Vagina (tissue), 2 donors: Measurements from ENCODE around the gene SLC37A2.
"Not testable (repeated sequence)": the region's sequence is repeated elsewhere in the genome, so short reads cannot be mapped to it uniquely, and the experiment has no call there.

Experiments used
- POLR2A ChIP-seq, 2 donors: fragments of 450-650 bp; IDR thresholded peaks; one replicate each; pipeline ENCODE4 v1.6.1; 2017; ENCODE audit warnings: antibody characterized with exemption in 2 of 2, mild to moderate bottlenecking in 2 of 2, moderate library complexity in 2 of 2
- TF ChIP-seq, protein P1 (sequence below), 3 experiments: fragments of 450-650 bp in 2 of 3; fragments of 200-600 bp in 1 of 3; sonication (generic) in 1 of 3; IDR thresholded peaks; one replicate each; pipeline ENCODE4 v1.5.1; 2017 to 2019; ENCODE audit warnings: antibody characterized with exemption in 3 of 3, mild to moderate bottlenecking in 2 of 3, moderate library complexity in 2 of 3

DNA sequence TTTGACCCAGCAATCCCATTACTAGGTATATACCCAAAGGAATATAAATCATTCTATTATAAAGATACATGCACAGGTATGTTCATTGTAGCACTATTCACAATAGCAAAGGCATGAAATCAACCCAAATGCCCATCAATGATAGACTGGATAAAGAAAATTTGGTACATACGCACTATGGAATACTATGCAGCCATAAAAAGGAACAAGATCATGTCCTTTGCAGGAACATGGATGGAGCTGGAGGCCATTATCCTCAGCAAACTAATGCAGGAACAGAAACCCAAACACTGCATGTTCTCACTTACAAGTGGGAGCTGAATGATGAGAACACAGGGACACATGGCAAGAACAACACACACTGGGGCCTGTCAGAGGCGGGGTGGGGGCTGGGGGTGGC is 7.0 kb upstream of the SLC37A2 start:
- TF ChIP-seq, protein P1, sequence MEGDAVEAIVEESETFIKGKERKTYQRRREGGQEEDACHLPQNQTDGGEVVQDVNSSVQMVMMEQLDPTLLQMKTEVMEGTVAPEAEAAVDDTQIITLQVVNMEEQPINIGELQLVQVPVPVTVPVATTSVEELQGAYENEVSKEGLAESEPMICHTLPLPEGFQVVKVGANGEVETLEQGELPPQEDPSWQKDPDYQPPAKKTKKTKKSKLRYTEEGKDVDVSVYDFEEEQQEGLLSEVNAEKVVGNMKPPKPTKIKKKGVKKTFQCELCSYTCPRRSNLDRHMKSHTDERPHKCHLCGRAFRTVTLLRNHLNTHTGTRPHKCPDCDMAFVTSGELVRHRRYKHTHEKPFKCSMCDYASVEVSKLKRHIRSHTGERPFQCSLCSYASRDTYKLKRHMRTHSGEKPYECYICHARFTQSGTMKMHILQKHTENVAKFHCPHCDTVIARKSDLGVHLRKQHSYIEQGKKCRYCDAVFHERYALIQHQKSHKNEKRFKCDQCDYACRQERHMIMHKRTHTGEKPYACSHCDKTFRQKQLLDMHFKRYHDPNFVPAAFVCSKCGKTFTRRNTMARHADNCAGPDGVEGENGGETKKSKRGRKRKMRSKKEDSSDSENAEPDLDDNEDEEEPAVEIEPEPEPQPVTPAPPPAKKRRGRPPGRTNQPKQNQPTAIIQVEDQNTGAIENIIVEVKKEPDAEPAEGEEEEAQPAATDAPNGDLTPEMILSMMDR (IDR thresholded peaks at IDR 0.05), result not testable (repeated sequence)
- TF ChIP-seq POLR2A (IDR thresholded peaks at IDR 0.05), result not testable (repeated sequence)
